Epidermal melanocyte (primary cell): Measurements from ENCODE around the gene PRKD1.

Experiments
- DNase-seq: peaks from one replicate; pipeline ENCODE4 v3.0.0; 2011; ENCODE audit warnings: low spot score; ENCODE audit not compliant: insufficient read length

PRKD1 gene

GRCh38 chr14:29681316-29681715 lies 246.3 kb downstream of the PRKD1 start:
- no peak for DNase-seq

DNA sequence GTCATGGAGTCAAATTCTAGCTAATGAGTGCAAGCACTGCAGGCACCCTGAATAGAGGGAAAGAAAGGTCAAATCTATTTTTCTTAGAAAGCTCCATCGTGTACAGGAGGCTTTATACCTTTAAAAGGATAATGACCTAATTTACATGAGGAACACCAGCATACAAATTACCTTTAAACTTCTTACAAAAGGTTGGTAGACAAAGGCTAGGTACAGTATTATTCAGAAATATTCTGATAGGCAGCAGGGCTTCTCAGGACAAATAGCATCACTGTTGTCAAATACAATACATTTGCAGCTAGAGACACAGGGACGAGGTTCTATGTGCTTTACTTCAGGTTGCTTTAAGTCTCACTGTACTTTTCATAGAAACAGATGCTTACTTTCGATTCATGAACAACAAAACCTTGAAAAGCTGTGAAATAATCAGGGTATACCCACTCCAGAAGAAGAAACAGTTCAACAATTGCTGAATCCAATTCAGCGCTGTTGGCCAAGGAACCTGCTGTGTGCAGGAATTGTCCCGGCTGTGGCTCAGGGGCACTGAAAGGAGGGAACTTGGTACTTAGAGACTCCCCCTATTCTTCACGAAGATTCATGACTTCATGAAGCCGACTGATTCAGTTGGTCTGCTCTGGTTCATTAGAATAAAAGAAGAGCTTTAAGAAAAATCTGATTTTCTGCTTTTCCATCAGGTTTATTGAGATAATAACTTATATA lies 252.9 kb downstream of the PRKD1 start:
- no peak for DNase-seq

DNA sequence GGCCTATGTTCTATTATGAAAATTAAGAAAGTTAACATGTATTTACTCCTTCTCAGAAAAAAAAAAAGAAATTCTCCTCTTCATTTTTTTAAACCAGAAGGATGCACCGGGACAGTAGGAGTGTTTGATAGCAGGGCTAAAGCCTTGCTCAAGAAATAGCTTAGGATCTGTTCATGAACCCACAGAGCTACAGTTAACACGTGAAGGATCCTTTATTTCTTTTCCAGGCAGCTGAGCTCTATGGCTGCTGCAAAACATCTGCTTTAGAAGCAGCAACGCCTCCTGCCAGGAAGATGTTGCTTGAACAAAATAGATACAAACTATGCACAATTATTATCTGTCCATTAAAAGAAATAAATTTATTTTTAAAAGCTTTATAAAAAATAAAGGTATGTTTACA lies 254.8 kb downstream of the PRKD1 start:
- no peak for DNase-seq

DNA sequence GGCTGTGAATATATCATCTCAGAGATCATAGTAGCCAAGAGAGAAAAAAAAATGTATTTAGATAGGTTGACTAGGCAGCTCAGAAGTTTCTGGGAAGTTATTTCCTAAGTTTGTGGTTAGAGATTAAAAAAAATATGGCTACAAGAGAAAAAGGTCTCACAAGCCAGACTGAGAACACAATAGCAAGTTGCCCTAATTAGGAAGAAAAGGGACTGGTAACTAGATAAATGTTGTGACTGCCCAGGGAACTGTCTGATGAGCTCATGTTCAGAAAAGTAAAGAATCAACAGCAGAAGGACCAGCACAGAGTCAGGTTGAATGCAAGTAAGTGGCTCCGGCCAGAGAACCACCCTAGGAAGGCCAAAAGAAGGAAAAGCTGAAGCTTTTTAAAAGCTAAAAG lies 256.6 kb downstream of the PRKD1 start:
- DNase-seq, result no peak

DNA sequence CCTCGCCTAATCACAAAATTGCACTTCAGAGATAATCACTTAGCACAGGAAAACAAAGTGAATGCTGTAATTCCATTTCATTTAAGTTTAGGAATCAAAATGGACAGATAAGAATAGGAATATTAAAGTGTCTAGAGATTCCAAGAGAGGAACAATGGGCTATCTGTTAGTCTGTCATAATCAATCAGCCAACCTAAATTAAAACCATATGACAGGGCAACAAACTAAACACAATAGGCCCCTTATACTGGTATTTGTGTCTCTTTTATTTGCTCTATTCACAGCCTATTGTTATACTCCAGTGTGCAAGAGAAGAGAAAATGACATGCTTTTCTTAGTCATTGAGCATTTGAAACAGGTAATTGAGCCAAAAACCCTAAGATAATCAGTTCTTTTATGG lies 259.4 kb downstream of the PRKD1 start:
- DNase-seq, result no peak

GRCh38 chr14:29664515-29664914 lies 263.1 kb downstream of the PRKD1 start:
- DNase-seq, result no peak

DNA sequence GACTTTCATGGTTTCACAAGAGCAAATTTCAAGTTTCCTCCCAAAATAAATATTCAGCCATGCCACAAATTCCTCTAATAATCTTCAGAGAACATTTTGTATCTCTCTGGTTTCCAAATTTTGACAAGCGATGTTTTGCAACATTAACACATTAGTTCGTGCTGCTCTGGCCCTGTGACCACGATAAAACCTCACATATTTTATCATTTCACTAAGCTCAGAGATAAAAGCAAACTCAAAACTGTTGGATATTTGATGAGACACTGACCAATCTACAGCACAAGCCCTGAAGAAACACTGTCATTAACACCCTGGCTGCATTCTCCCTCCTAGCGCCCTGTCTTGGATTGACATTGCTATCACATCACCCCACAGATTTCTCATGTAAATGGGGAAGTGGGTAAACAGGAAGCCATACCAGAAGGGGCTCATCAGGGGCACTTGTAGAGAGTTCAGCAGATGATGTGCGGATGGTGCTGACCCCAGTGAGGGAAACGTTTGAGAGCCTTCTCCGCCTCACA lies 264.3 kb downstream of the PRKD1 start:
- no peak for DNase-seq

GRCh38 chr14:29654901-29655550 lies 272.6 kb downstream of the PRKD1 start:
- no peak for DNase-seq

DNA sequence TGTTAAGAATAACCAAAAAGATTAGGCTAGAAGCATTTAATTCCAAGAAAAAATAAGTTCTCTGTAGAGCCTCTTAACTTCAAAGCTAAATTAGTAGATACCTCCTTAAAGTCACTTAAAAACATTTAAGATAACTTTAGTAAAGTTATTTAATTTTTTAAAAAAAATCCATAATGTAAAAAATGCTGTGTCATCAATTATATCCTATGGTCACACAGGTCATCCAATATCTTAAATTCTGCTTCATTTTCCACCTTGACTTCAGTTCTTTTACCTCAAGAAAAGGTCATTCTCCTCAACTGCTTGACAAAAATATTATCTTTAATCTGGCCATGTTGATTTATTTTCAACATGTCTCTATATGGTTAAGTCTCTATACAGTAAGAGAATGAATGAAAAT lies 274.3 kb downstream of the PRKD1 start:
- no peak for DNase-seq

DNA sequence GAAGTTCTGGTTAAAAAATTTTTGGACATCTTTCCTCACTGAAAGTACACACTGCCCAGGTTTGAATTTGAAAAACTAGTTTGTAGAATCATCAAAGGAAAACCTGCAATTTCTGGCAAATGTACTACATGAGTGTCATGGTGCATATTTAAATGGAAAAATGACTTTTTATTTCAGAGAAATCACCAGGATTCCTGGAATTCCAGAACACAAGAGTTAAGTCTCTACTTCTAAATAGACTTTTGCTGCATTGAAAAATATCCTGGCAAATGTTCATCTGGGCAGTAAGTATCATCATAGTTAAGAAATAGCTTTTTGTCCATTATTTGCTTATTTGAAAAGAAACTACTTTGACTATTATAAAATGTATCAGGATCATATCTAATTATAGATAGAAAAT lies 275.1 kb downstream of the PRKD1 start:
- DNase-seq, result no peak

DNA sequence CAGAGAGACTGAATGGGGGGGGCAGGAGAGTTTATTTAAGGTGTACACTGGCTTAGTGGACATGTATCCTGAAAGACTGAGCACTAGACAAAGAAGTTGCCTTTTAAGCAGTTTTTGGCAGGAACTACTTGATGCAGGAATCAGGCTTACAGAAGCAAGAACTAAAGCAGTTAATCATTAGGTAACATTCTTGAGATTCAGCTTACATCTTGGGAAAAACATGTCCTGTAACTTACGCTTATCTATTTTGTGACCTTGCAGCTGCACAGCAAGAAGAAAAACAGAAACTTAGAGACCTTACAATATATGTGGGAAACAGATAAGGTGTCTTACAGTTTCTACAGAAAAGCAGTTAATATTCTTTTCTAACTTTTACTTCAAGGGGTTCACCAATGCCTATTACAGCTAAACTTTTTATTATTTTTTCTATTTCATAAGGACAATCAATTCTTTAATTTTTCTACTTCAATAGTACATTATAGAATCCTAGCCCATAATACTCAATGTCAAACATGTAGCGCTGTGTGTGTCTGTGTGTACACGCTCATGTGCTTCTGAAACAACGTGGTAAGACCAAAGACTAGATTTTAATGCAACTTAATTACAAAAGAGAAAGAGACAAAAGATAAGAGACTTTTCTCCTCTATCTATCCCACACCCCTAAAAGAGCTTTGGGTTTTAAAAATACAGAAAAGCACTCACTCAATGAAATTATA lies 276.9 kb downstream of the PRKD1 start:
- no peak for DNase-seq

DNA sequence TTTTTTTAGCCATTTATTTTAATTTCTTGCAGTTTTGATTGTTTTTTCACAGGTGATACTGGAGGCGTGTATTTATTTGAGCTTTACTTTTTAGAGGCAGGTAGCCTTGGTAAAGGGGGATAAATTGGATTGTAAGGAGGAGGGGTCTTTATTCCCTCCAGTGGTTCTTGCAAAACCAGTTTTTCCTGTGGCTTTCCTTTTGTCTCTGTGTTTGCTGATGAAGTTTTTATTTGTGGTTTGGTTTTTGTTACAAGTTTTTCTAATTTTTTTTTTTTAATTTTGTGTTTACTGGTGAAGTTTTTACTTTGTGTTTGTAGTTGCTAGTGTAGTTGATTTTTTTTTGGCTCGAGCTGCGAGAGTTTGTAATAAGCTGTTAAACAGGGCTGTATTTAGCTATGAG lies 278.5 kb downstream of the PRKD1 start:
- no peak for DNase-seq

- DNase-seq, result no peak
These were observed 279.6 kb downstream of the PRKD1 start for GRCh38 chr14:29648045-29648444.

GRCh38 chr14:29645117-29645516 lies 282.5 kb downstream of the PRKD1 start:
- DNase-seq, result no peak

DNA sequence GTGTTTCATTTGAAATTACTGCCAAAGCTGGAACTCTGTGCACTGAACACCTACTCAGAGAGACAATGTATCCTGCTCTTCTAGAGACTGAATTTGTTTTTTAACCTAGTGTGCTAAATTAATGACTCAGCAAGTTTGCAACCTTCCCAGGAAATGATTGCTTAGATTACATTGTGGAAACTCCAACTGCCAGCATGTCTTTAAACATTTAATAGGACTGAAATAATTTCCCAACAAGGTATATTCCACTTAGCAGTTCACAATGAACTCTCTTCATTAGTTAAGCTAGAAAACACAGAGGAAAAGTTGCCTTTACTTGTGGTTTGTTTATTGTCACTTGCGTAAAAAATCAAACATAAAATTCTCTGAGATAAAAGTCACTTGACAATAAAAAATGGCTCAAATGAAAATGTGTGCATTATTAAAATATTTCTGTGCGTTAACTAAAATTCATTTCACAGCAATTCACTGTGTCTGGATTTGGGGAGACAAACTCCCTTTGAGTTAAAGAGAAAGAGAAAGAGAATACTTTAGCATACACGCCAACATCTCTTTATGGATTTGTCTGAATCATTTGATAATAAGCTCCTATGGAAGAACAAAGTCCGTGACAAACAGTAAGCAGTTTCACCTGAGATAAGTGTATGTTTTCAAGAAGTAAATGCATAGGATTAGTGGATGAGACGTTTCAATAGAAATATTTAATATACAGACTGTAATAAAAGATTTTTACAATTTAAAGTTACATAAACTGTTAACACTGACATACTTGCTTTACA lies 284.0 kb downstream of the PRKD1 start:
- no peak for DNase-seq

GRCh38 chr14:29637411-29637810 lies 290.2 kb downstream of the PRKD1 start:
- DNase-seq, result peak; percentile 22

DNA sequence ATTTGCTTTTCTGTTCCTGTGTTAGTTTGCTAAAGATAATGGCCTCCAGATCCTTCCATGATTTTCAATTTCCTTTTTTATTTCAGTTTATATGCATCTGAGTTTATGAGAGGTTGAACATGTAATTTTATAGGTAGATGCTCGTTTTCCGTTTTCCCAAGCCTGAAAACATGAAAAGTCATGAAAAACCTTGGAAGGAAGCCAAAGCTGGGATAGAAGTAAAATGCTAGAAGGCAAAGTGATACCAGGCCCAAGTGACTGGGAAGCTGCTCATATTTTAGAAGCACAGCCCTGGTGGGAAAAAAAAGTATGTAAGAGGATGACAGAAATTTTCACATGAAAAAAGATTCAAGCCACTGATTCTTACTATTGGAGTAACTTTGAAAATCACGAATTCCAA lies 290.8 kb downstream of the PRKD1 start:
- DNase-seq, result no peak

DNA sequence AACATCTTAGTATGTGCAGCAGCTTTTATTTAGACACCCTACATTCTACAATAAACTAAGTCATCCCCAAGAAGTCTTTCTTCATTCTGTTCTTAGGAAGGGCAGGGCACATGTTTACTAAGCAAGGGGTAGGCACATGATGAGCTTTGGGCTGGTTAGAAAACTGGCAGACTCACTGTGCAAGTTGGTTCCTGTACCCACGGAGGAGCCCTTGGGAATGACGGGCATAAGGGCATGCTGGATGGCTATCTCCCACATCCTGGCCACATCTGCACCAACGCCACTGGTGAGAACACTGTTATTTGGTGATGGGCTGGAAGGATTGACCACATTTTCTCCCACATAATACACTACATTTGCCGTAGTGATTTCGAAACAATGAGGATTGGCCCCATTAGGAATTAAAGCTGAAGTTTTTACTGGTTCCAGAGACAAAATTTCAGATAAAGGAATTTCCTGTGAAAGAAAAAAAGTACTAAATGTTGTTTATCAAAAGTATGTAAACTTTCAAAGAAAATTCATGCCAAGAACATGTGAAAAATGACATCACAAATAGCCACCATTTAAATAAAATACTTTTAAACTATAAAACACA lies 297.0 kb downstream of the PRKD1 start:
- no peak for DNase-seq

DNA sequence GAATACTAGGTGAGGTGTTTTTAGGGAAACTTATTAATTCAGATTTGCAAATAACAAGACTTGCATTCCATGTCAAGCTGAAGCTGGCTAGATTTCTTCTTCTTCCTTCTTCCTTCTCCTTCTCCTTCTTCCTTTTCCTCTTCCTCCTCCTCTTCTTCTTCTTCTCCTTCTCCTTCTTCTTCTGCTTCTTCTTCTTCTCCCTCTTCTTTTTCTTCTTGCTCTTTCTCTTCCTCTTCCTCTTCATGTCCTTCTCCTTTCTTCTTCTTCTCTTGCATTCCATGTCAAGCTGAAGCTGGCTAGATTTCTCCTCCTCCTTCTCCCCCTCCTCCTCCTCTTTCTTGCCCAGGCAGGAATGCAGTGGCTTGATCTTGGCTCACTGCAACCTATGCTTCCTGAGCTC lies 297.8 kb downstream of the PRKD1 start:
- DNase-seq, result no peak

DNA sequence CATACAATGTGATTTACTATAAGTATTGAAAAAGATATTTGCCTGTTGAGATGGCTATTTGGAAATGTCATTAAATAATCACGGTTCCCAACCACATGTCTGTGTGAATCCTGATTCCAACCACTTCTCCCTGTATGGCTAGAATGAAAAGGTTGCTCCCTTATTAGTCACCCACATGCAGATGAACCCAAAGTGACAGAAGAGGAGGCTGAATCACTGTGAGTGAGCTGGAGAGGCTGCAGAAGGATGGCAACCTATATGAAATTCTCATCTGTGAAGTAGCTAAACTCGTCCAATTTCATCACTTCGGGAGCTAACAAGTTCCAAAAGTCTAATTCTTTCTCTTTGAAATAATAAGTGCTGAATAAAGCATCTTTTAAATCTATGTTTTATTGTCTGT lies 300.5 kb downstream of the PRKD1 start:
- DNase-seq, result no peak

DNA sequence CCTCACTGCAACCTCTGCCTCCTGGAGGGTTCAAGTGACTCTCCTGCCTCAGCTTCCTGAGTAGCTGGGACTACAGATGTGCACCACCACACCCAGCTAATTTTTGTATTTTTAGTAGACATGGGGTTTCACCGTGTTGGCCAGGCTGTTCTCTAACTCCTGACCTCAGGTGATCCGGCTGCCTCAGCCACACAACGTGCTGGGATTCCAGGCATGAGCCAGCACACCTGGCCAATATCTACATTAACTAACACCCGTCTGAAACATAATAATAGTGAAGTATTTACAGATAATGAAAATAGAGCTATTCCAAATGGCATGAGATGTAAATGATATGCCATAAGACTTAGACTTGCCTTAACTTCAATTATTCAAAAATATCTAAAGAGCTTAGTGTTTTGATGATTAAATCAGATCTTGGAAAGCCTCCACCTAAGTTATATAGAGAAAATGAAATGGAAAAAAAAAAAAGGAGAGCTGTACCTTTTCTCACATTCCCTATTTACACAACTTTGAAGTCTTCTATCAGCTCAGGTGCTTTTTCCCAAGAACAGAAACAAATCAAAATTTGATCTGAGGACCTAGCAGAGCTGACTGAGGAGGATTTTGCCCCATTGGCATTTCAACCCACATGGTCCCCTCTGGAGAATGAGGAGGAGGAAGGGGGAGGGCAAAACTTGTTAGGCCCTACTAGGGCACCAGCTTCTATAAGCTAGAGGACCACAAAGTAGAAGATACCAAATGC lies 309.2 kb downstream of the PRKD1 start:
- DNase-seq, result no peak
